Trophoblast cell (in vitro differentiated cells and primary cell): ENCODE measurements around the gene SOBP.

ENCODE experiments used
- DNase-seq, 2 donors: peaks; one replicate each; pipeline ENCODE4 v3.0.0-alpha.2; 2016
- H2AFZ ChIP-seq: 2 replicates; pipeline ENCODE4 v1.6.1; 2013; ENCODE audit warnings: low read length, moderate library complexity, mild to moderate bottlenecking; ENCODE audit not compliant: insufficient read depth, poor library complexity
- H2AK5ac ChIP-seq: 2 replicates; pipeline ENCODE4 v1.6.1; 2013; ENCODE audit warnings: mild to moderate bottlenecking, low read length
- H2BK120ac ChIP-seq: 2 replicates; pipeline ENCODE4 v1.6.1; 2013; ENCODE audit warnings: low read length, mild to moderate bottlenecking, moderate library complexity; ENCODE audit not compliant: insufficient read depth, poor library complexity
- H2BK12ac ChIP-seq: 2 replicates; pipeline ENCODE4 v1.6.1; 2013; ENCODE audit warnings: mild to moderate bottlenecking, low read length, moderate library complexity
- H2BK5ac ChIP-seq: 2 replicates; pipeline ENCODE4 v1.6.1; 2013; ENCODE audit warnings: low read length, low read depth, moderate library complexity, mild to moderate bottlenecking; ENCODE audit not compliant: poor library complexity
- H3K14ac ChIP-seq: 2 replicates; pipeline ENCODE4 v1.6.1; 2013; ENCODE audit warnings: mild to moderate bottlenecking, low read length
- H3K18ac ChIP-seq: 2 replicates; pipeline ENCODE4 v1.6.1; 2013; ENCODE audit warnings: mild to moderate bottlenecking, low read length
- H3K23ac ChIP-seq: 2 replicates; pipeline ENCODE4 v1.6.1; 2013; ENCODE audit warnings: low read length
- H3K27ac ChIP-seq: 2 replicates; pipeline ENCODE4 v1.5.1; 2013; ENCODE audit warnings: low read depth, mild to moderate bottlenecking, inconsistent platforms, low read length, moderate library complexity
- H3K27me3 ChIP-seq: 2 replicates; pipeline ENCODE4 v1.6.1; 2013; ENCODE audit warnings: inconsistent platforms, mild to moderate bottlenecking, low read length, moderate library complexity; ENCODE audit not compliant: insufficient read depth
- H3K36me3 ChIP-seq, 2 experiments: 1 replicate in 1 of 2; 2 replicates in 1 of 2; pipeline ENCODE4 v1.6.1; 2013; ENCODE audit warnings: low read length in 2 of 2, mild to moderate bottlenecking in 2 of 2, moderate library complexity in 1 of 2; ENCODE audit not compliant: insufficient read depth in 2 of 2, control insufficient read depth in 1 of 2
- H3K4ac ChIP-seq: 2 replicates; pipeline ENCODE4 v1.6.1; 2013; ENCODE audit warnings: low read depth, mild to moderate bottlenecking, low read length, moderate library complexity
- H3K4me1 ChIP-seq, 2 experiments: 1 replicate in 1 of 2; 2 replicates in 1 of 2; pipeline ENCODE4 v1.6.1; 2013; ENCODE audit warnings: low read length in 2 of 2, mild to moderate bottlenecking in 2 of 2, moderate library complexity in 1 of 2; ENCODE audit not compliant: insufficient read depth in 2 of 2, control insufficient read depth in 1 of 2
- H3K4me2 ChIP-seq: 2 replicates; pipeline ENCODE4 v1.6.1; 2013; ENCODE audit warnings: inconsistent platforms, mild to moderate bottlenecking, low read length, moderate library complexity
- H3K4me3 ChIP-seq: 2 replicates; pipeline ENCODE4 v1.5.1; 2013; ENCODE audit warnings: mild to moderate bottlenecking, low read depth, low read length, inconsistent platforms
- H3K79me1 ChIP-seq: one replicate; pipeline ENCODE4 v1.6.1; 2013; ENCODE audit warnings: low read length
- H3K79me2 ChIP-seq: 2 replicates; pipeline ENCODE4 v1.6.1; 2013; ENCODE audit warnings: low read length, mild to moderate bottlenecking; ENCODE audit not compliant: control insufficient read depth, insufficient read depth, poor library complexity
- H3K9ac ChIP-seq: 2 replicates; pipeline ENCODE4 v1.6.1; 2013; ENCODE audit warnings: mild to moderate bottlenecking, low read length
- H3K9me3 ChIP-seq: 2 replicates; pipeline ENCODE4 v1.6.1; 2013; ENCODE audit warnings: low read depth, mild to moderate bottlenecking, control low read depth, inconsistent platforms, low read length; ENCODE audit not compliant: insufficient read depth
- H4K12ac ChIP-seq: 2 replicates; pipeline ENCODE4 v1.6.1; 2013; ENCODE audit warnings: low read depth, mild to moderate bottlenecking, low read length, moderate library complexity
- H4K8ac ChIP-seq: 2 replicates; pipeline ENCODE4 v1.6.1; 2013; ENCODE audit warnings: low read depth, mild to moderate bottlenecking, low read length, moderate library complexity
- H4K91ac ChIP-seq: one replicate; pipeline ENCODE4 v1.6.1; 2013; ENCODE audit warnings: low read depth, mild to moderate bottlenecking, low read length, moderate library complexity
- WGBS: extraction: QIAGEN DNeasy Blood & Tissue Kit; methylation state at CpG from one replicate; pipeline ENCODE4 v1.1.7; 2013; ENCODE audit warnings: missing lambda C conversion rate; ENCODE audit not compliant: insufficient read length, insufficient coverage; ENCODE audit errors: extremely low coverage; 5-methylcytosine and 5-hydroxymethylcytosine counted together

The SOBP gene

GRCh38 chr6:107488875-107489635 lies 862 bp upstream of the SOBP start:
- H3K4me1 ChIP-seq = peaks cover 15% of the 10 kb centered on the region in 2 experiments
- no peak overlapping the region for H2AFZ ChIP-seq
- H2BK120ac ChIP-seq = no peak overlapping the region
- no peak overlapping the region for H3K4ac ChIP-seq
- H3K79me2 ChIP-seq = no peaks in the 10 kb centered on the region
- H4K91ac ChIP-seq = no peak overlapping the region
- no peak overlapping the region for H4K12ac ChIP-seq
- H2AK5ac ChIP-seq = no peak overlapping the region
- no peaks in the 10 kb centered on the region for H3K79me1 ChIP-seq
- peak in 1 of 2 donors; percentile 16 for DNase-seq
- no peaks in the 10 kb centered on the region for H3K9me3 ChIP-seq
- no peak overlapping the region for H3K23ac ChIP-seq
- no peaks in the 10 kb centered on the region for H3K36me3 ChIP-seq
- no peak overlapping the region for H3K9ac ChIP-seq
- no peak overlapping the region for H3K18ac ChIP-seq
- H4K8ac ChIP-seq = no peak overlapping the region
- no peak overlapping the region for H2BK12ac ChIP-seq
- peak overlapping the region; percentile 86 for H3K4me2 ChIP-seq
- no CpG with 5 or more reads among the region's 51 CpGs for WGBS
- H2BK5ac ChIP-seq = no peak overlapping the region
- no peak overlapping the region for H3K27ac ChIP-seq
- peaks cover 42% of the 10 kb centered on the region for H3K27me3 ChIP-seq
- no peak overlapping the region for H3K14ac ChIP-seq
- peak overlapping the region; percentile 80 for H3K4me3 ChIP-seq

DNA sequence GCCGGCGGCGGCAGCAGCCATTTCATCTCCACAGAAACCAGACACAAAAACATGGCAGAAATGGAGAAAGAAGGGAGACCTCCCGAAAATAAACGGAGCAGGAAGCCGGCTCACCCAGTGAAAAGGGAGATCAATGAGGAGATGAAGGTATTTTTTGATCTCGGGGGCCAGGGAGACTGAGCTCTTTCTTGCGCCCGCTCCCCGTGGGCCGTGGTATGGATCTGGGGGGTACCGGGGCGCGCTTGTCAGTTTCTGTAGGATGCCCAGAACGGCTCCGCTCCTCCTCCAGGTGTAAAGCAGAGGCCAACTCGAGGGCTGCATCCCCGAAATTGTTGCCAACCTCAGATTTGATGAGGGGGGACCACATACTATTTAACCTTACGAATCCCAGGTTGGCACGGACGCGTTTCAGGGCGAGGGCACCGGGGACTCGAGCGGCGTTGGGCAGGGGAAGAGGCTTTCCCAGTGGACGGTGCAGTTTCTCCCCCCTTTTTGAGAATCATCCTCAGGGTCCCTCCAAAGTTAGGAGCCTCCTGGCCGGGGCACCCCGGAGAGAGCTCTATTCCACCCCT lies 735 bp downstream of the SOBP start:
- H4K91ac ChIP-seq = no peak overlapping the region
- no peaks in the 10 kb centered on the region for H3K9me3 ChIP-seq
- H3K79me2 ChIP-seq = no peaks in the 10 kb centered on the region
- no peak overlapping the region for H2BK120ac ChIP-seq
- H2AK5ac ChIP-seq = no peak overlapping the region
- peaks cover 42% of the 10 kb centered on the region for H3K27me3 ChIP-seq
- H3K18ac ChIP-seq = no peak overlapping the region
- H2BK12ac ChIP-seq = no peak overlapping the region
- no peak overlapping the region for H3K4ac ChIP-seq
- H3K79me1 ChIP-seq = no peaks in the 10 kb centered on the region
- no peak overlapping the region for H3K9ac ChIP-seq
- no peak overlapping the region for H3K23ac ChIP-seq
- no peak for DNase-seq
- peak overlapping the region; percentile 86 for H3K4me2 ChIP-seq
- no peak overlapping the region for H3K14ac ChIP-seq
- no peak overlapping the region for H2BK5ac ChIP-seq
- no peak overlapping the region for H4K8ac ChIP-seq
- H2AFZ ChIP-seq = no peak overlapping the region
- no peak overlapping the region for H3K27ac ChIP-seq
- H4K12ac ChIP-seq = no peak overlapping the region
- WGBS = no CpG with 5 or more reads among the region's 30 CpGs
- H3K4me1 ChIP-seq = peaks cover 15% of the 10 kb centered on the region in 2 experiments
- H3K4me3 ChIP-seq = peak overlapping the region; percentile 80
- H3K36me3 ChIP-seq = no peaks in the 10 kb centered on the region

GRCh38 chr6:107491138-107491609 lies 1.3 kb downstream of the SOBP start:
- H4K91ac ChIP-seq = no peak overlapping the region
- DNase-seq = peak in 1 of 2 donors; percentile 6

GRCh38 chr6:107491760-107492660 lies 2.1 kb downstream of the SOBP start:
- H2AFZ ChIP-seq = no peak overlapping the region
- H3K9ac ChIP-seq = no peak overlapping the region
- no peaks in the 10 kb centered on the region for H3K79me1 ChIP-seq
- peaks cover 15% of the 10 kb centered on the region in 2 experiments for H3K4me1 ChIP-seq
- H4K91ac ChIP-seq = no peak overlapping the region
- H4K8ac ChIP-seq = no peak overlapping the region
- no peak overlapping the region for H4K12ac ChIP-seq
- no peaks in the 10 kb centered on the region for H3K36me3 ChIP-seq
- no CpG with 5 or more reads among the region's 14 CpGs for WGBS
- H3K79me2 ChIP-seq = no peaks in the 10 kb centered on the region
- no peak overlapping the region for H2AK5ac ChIP-seq
- no peak overlapping the region for H2BK12ac ChIP-seq
- no peak overlapping the region for H2BK120ac ChIP-seq
- H3K4ac ChIP-seq = no peak overlapping the region
- no peak overlapping the region for H3K4me2 ChIP-seq
- H3K27me3 ChIP-seq = peaks cover 42% of the 10 kb centered on the region
- no peak overlapping the region for H3K27ac ChIP-seq
- no peak for DNase-seq
- no peak overlapping the region for H3K18ac ChIP-seq
- H3K4me3 ChIP-seq = no peak overlapping the region
- no peak overlapping the region for H2BK5ac ChIP-seq
- no peak overlapping the region for H3K23ac ChIP-seq
- no peak overlapping the region for H3K14ac ChIP-seq
- H3K9me3 ChIP-seq = no peaks in the 10 kb centered on the region

More at GRCh38 chr6:107491138-107491609, 1.3 kb downstream of the SOBP start:
- H3K9ac ChIP-seq = no peak overlapping the region
- peak overlapping the region; percentile 45 for H3K4me3 ChIP-seq
- H2AK5ac ChIP-seq = no peak overlapping the region
- H3K36me3 ChIP-seq = no peaks in the 10 kb centered on the region
- no peak overlapping the region for H3K14ac ChIP-seq
- no peaks in the 10 kb centered on the region for H3K79me2 ChIP-seq
- H3K4me2 ChIP-seq = peak overlapping the region; percentile 86
- peaks cover 42% of the 10 kb centered on the region for H3K27me3 ChIP-seq
- no peak overlapping the region for H2BK12ac ChIP-seq
- no peak overlapping the region for H2BK5ac ChIP-seq
- no peak overlapping the region for H3K23ac ChIP-seq
- H3K18ac ChIP-seq = no peak overlapping the region
- H2AFZ ChIP-seq = no peak overlapping the region
- no peaks in the 10 kb centered on the region for H3K79me1 ChIP-seq
- no peak overlapping the region for H3K27ac ChIP-seq
- peaks cover 15% of the 10 kb centered on the region in 2 experiments for H3K4me1 ChIP-seq
- H3K4ac ChIP-seq = no peak overlapping the region
- no peaks in the 10 kb centered on the region for H3K9me3 ChIP-seq
- no CpG with 5 or more reads among the region's 38 CpGs for WGBS
- no peak overlapping the region for H4K8ac ChIP-seq
- no peak overlapping the region for H2BK120ac ChIP-seq
- H4K12ac ChIP-seq = no peak overlapping the region
